ENCODE measurements around the gene LDLR. TPM values are rescaled to one million over a fixed set of nuclear protein-coding genes. Genes with fewer than 3 reads are reported as not detected.
A peak's percentile ranks its signal among the peaks of the same experiment; 100 is the strongest.

Gene LDLR
- total RNA-seq, 2 experiments from 2014 or later: 88.3 to 99.1 TPM

- TF ChIP-seq CTCF (conservative IDR thresholded peaks at IDR 0.05; ENCODE audit: low read length) (no peak), EZH2phosphoT487 (IDR thresholded peaks at IDR 0.05; ENCODE audit: borderline replicate concordance, low read depth, low read length) (no peak)
- H3K36me3 ChIP-seq (ENCODE audit: insufficient read depth, low read length): peaks cover 94% of the 10 kb centered on the region
- H3K4me1 ChIP-seq (ENCODE audit: insufficient read depth, low read length, poor library complexity, severe bottlenecking): no peaks in the 10 kb centered on the region
- intact Hi-C loops (cut with micrococcal nuclease; ENCODE audit: unreplicated experiment): no loop called here
- ChIA-PET POLR2A (no interaction called here), CTCF (ENCODE audit: unreplicated experiment) (no interaction called here)
- no peaks in the 10 kb centered on the region for H3K9me2 ChIP-seq (ENCODE audit: insufficient read depth, low read length)
- no peaks in the 10 kb centered on the region for H3K9me3 ChIP-seq (ENCODE audit: low read length)
- DNase-seq (ENCODE audit: low spot score): no peak
- no peaks in the 10 kb centered on the region for H4K20me1 ChIP-seq (ENCODE audit: insufficient read depth, low read length)
- H3K4me3 ChIP-seq (ENCODE audit: low read depth, low read length, poor library complexity, severe bottlenecking): no peak overlapping the region
- peaks cover 8% of the 10 kb centered on the region; the same call in 1 of the 2 replicates for H3K79me2 ChIP-seq (ENCODE audit: insufficient read depth, low read depth, low read length)
- BruUV-seq (replicated peaks): TSS peak; percentile 30
- no peak overlapping the region for H2AFZ ChIP-seq (ENCODE audit: low read length)
- H3K27ac ChIP-seq (ENCODE audit: low read depth, low read length, poor library complexity, severe bottlenecking): no peak overlapping the region
- no peak overlapping the region for H3K4me2 ChIP-seq (ENCODE audit: low read length)
Measured at GRCh38 chr19:11105014-11105636, 15.9 kb downstream of the LDLR start.

GRCh38 chr19:11106477-11106876 lies 17.2 kb downstream of the LDLR start:
- POLR2A ChIA-PET: no interaction called here
- Histone ChIP-seq H3K4me2 (ENCODE audit: low read length) (no peak overlapping the region), H3K9me2 (ENCODE audit: insufficient read depth, low read length) (no peaks in the 10 kb centered on the region), H3K27ac (ENCODE audit: low read depth, low read length, poor library complexity, severe bottlenecking) (no peak overlapping the region), H4K20me1 (ENCODE audit: insufficient read depth, low read length) (no peaks in the 10 kb centered on the region), H3K79me2 (ENCODE audit: insufficient read depth, low read depth, low read length) (no peaks in the 10 kb centered on the region), H3K4me1 (ENCODE audit: insufficient read depth, low read length, poor library complexity, severe bottlenecking) (no peaks in the 10 kb centered on the region), H3K36me3 (ENCODE audit: insufficient read depth, low read length) (peaks cover 96% of the 10 kb centered on the region), H3K9me3 (ENCODE audit: low read length) (no peaks in the 10 kb centered on the region), H3K4me3 (ENCODE audit: low read depth, low read length, poor library complexity, severe bottlenecking) (no peak overlapping the region), H2AFZ (ENCODE audit: low read length) (no peak overlapping the region)
- CTCF ChIA-PET (ENCODE audit: unreplicated experiment): interaction anchor here (0.5 kb wide), 1 partner anchor 359 kb away, joined by 10 read pairs; no protein-coding TSS in a partner anchor
- BruUV-seq (replicated peaks): no TSS peak
- intact Hi-C loops (cut with micrococcal nuclease; ENCODE audit: unreplicated experiment): no loop called here
- no peak for DNase-seq (ENCODE audit: low spot score)
- TF ChIP-seq CTCF (conservative IDR thresholded peaks at IDR 0.05; ENCODE audit: low read length): no peak

GRCh38 chr19:11108746-11109145 lies 19.5 kb downstream of the LDLR start:
- no peaks in the 10 kb centered on the region for H3K9me3 ChIP-seq (ENCODE audit: low read length)
- H3K4me2 ChIP-seq (ENCODE audit: low read length): no peak overlapping the region
- TF ChIP-seq CTCF (conservative IDR thresholded peaks at IDR 0.05; ENCODE audit: low read length) (no peak), EZH2phosphoT487 (IDR thresholded peaks at IDR 0.05; ENCODE audit: borderline replicate concordance, low read depth, low read length) (no peak)
- no peak overlapping the region for H3K27ac ChIP-seq (ENCODE audit: low read depth, low read length, poor library complexity, severe bottlenecking)
- intact Hi-C loops (cut with micrococcal nuclease; ENCODE audit: unreplicated experiment): no loop called here
- H3K79me2 ChIP-seq (ENCODE audit: insufficient read depth, low read depth, low read length): no peaks in the 10 kb centered on the region
- no peak overlapping the region for H3K4me3 ChIP-seq (ENCODE audit: low read depth, low read length, poor library complexity, severe bottlenecking)
- H2AFZ ChIP-seq (ENCODE audit: low read length): no peak overlapping the region
- no peak for DNase-seq (ENCODE audit: low spot score)
- H3K36me3 ChIP-seq (ENCODE audit: insufficient read depth, low read length): peaks cover 95% of the 10 kb centered on the region
- no TSS peak for BruUV-seq (replicated peaks)
- CTCF ChIA-PET (ENCODE audit: unreplicated experiment): no interaction called here
- no peaks in the 10 kb centered on the region for H4K20me1 ChIP-seq (ENCODE audit: insufficient read depth, low read length)
- H3K4me1 ChIP-seq (ENCODE audit: insufficient read depth, low read length, poor library complexity, severe bottlenecking): no peaks in the 10 kb centered on the region
- POLR2A ChIA-PET: no interaction called here
- no peaks in the 10 kb centered on the region for H3K9me2 ChIP-seq (ENCODE audit: insufficient read depth, low read length)

Data from OCI-LY7 (cell line).